Uterus (tissue), 4 donors: ENCODE data around the gene ZFYVE28. TPM values are rescaled to one million over a fixed set of nuclear protein-coding genes. Genes with fewer than 3 reads are reported as not detected.
"Not testable (repeated sequence)": the region's sequence is repeated elsewhere in the genome, so short reads cannot be mapped to it uniquely, and the experiment has no call there.

Experiments
- DNase-seq, 2 donors: peaks; one replicate each; pipeline ENCODE4 v3.0.0-alpha.2; 2019 to 2020
- H3K27ac ChIP-seq, 2 donors: fragments of 200-600 bp; sonication (generic); 1 replicate in 1 of 2; 2 replicates in 1 of 2; pipeline ENCODE4 v1.5.1; 2016 to 2018
- H3K27me3 ChIP-seq, 2 donors: fragments of 200-600 bp; sonication (generic); one replicate each; pipeline ENCODE4 v1.5.1; 2018 to 2019; ENCODE audit warnings: control low read depth in 1 of 2
- H3K36me3 ChIP-seq, 2 donors: fragments of 200-600 bp; sonication (generic); one replicate each; pipeline ENCODE4 v1.5.1; 2019; ENCODE audit warnings: control low read depth in 1 of 2
- H3K4me1 ChIP-seq, 2 donors: fragments of 200-600 bp; sonication (generic); one replicate each; pipeline ENCODE4 v1.5.1; 2018 to 2019; ENCODE audit warnings: control low read depth in 1 of 2
- H3K4me3 ChIP-seq, 2 donors: fragments of 200-600 bp; sonication (generic); 1 replicate in 1 of 2; 2 replicates in 1 of 2; pipeline ENCODE4 v1.5.1; 2018 to 2019; ENCODE audit warnings: mild to moderate bottlenecking in 1 of 2
- H3K9me3 ChIP-seq, 2 donors: fragments of 200-600 bp; sonication (generic); one replicate each; pipeline ENCODE4 v1.5.1; 2019; ENCODE audit warnings: control low read depth in 1 of 2
- CTCF ChIP-seq, 4 experiments: fragments of 200-600 bp in 2 of 4; fragments of 450-650 bp in 2 of 4; sonication (generic) in 2 of 4; IDR thresholded peaks; one replicate each; pipeline ENCODE4 v1.5.1; 2016 to 2019; ENCODE audit warnings: antibody characterized with exemption in 4 of 4, mild to moderate bottlenecking in 2 of 4, moderate library complexity in 1 of 4
- POLR2A ChIP-seq, 2 donors: fragments of 450-650 bp; IDR thresholded peaks; one replicate each; pipeline ENCODE4 v1.6.1; 2016; ENCODE audit warnings: antibody characterized with exemption in 2 of 2, mild to moderate bottlenecking in 1 of 2, moderate library complexity in 1 of 2
- intact Hi-C: fragments of 100-400 bp; cut with DNase I; formaldehyde crosslinking; loops from one replicate; pipeline ENCODE4 v1.15.1; 2023; ENCODE audit warnings: low total_unique reads
- total RNA-seq, 4 donors: library from RNA; depleted of rRNA in 3 of 4; stranded (reverse); fragments of >200 nt in 3 of 4; gene quantifications; one replicate each; pipeline versions ENCODE4 v1.1.0 to v1.2.4, GENCODE V29; 2014 to 2023
- donor health status: DM: yes; HTN: yes; CAD: no.

ZFYVE28 gene
- total RNA-seq, 4 donors from 2014 or later = 5.4 to 16.7 (median 13.4) TPM

DNA sequence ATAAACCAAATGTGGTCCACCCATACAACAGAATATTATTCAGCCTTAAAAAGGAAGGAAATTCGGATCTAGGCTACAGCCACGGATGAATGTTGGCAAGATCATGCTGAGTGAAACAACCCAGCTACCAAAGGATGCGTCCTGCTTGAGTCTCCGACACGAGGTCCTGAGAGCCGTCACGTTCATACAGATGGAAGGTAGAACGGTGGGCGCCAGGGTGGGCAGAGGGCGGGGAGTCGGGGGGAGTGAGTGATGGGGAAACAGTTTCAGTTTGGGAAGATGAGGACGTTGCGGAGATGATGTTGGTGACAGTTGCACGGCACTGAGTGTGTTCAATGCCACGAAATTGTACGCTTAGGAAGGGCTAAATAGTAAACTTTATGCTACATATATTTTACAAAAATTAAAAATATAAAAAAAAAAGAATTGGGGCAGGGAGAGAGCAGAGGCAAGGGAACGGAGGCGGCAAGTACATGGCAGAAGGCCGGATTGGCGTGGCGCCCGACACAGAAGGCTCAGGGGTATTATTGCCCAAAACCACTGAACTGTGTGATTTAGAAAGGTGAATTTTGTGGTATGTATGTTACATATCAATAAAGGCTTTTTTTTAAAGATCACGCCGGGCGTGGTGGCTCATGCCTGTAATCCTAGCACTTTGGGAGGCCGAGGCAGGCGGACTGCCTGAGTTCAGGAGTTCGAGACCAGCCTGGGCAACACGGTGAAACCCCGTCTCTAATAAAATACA lies 141.7 kb downstream of the ZFYVE28 start:
- no peaks in the 10 kb centered on the region for H3K9me3 ChIP-seq
- DNase-seq = no peak
- H3K4me3 ChIP-seq = no peak overlapping the region
- H3K27me3 ChIP-seq = no peaks in the 10 kb centered on the region
- H3K27ac ChIP-seq = no peak overlapping the region
- TF ChIP-seq CTCF (IDR thresholded peaks at IDR 0.05) = no peak
- no peaks in the 10 kb centered on the region for H3K36me3 ChIP-seq
- no peaks in the 10 kb centered on the region for H3K4me1 ChIP-seq
- intact Hi-C loops = no loop called here

GRCh38 chr4:2275546-2276251 lies 142.7 kb downstream of the ZFYVE28 start:
- H3K9me3 ChIP-seq = no peaks in the 10 kb centered on the region
- no peaks in the 10 kb centered on the region for H3K27me3 ChIP-seq
- no peaks in the 10 kb centered on the region for H3K4me1 ChIP-seq
- no peak for TF ChIP-seq CTCF (IDR thresholded peaks at IDR 0.05)
- TF ChIP-seq POLR2A (IDR thresholded peaks at IDR 0.05) = no peak
- DNase-seq = no peak
- intact Hi-C loops = no loop called here
- H3K27ac ChIP-seq = no peak overlapping the region
- no peaks in the 10 kb centered on the region for H3K36me3 ChIP-seq
- H3K4me3 ChIP-seq = no peak overlapping the region

DNA sequence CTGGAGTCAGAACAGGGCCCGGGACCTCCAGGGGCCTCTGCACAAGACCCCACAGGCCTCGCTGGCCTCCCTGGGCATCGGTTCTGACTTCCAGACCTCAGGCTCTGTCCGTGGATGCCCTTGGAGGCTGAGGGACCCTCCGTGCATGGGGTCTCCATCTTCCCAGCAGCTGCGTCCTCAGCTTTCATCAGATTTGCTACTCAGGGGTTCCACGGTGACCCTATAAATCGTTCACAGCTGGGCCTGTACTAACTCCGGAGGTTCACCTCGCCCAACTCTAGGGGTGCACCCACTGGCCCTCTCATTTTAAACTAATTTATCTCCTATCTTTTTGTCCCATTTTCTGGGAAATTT lies 143.4 kb downstream of the ZFYVE28 start:
- H3K36me3 ChIP-seq, H3K9me3 ChIP-seq, H3K4me3 ChIP-seq, H3K27ac ChIP-seq, H3K4me1 ChIP-seq, H3K27me3 ChIP-seq, intact Hi-C loops, DNase-seq: not testable (repeated sequence)

- TF ChIP-seq CTCF (IDR thresholded peaks at IDR 0.05) (no peak), POLR2A (IDR thresholded peaks at IDR 0.05) (no peak)
- intact Hi-C loops = no loop called here
- Histone ChIP-seq H3K36me3 (no peaks in the 10 kb centered on the region), H3K9me3 (no peaks in the 10 kb centered on the region), H3K27ac (no peak overlapping the region), H3K4me3 (no peak overlapping the region), H3K27me3 (no peaks in the 10 kb centered on the region), H3K4me1 (no peaks in the 10 kb centered on the region)
- no peak for DNase-seq
Measured at GRCh38 chr4:2274320-2275043, 144.0 kb downstream of the ZFYVE28 start.

- no peaks in the 10 kb centered on the region for H3K27me3 ChIP-seq
- no peak for DNase-seq
- intact Hi-C loops = no loop called here
- no peaks in the 10 kb centered on the region for H3K4me1 ChIP-seq
- no peak for TF ChIP-seq POLR2A (IDR thresholded peaks at IDR 0.05)
- no peaks in the 10 kb centered on the region for H3K36me3 ChIP-seq
- H3K4me3 ChIP-seq = no peak overlapping the region
- H3K27ac ChIP-seq = no peak overlapping the region
- H3K9me3 ChIP-seq = no peaks in the 10 kb centered on the region
Measured at GRCh38 chr4:2273657-2274319, 144.7 kb downstream of the ZFYVE28 start.
